GM12872 (cell line): ENCODE data around the gene UGGT2.

Experiments
- TF ChIP-seq, protein P1 (sequence below): IDR thresholded peaks from 3 replicates; pipeline ENCODE4 v1.5.1; 2011; ENCODE audit warnings: low read depth, mild to moderate bottlenecking, low read length, moderate library complexity; ENCODE audit not compliant: insufficient read depth

Gene UGGT2

DNA sequence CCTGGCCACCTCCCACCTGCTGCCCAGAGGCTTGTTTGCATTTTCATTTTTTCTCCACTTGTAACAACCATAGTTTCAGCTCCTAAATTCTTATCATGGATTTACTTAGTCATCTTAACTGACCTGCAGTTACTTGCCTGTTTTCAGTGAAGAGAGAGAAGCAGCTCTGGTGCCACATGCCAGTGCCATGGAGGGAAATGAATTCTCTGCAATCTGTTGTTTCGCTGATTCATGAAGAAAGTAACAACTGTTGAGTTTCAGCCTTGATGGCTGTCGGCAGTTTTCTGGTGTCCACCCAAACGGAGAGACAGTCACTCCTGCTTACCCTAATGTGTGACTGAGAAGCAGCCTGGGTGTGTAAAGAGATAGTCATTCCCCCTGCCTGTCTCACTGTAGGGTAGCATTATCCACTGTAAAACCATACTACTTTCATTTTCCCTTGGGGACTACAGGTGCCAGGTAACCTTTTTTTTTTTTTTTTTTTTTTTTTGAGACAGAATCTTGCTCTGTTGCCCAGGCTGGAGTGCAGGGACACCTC is 260.1 kb downstream of the UGGT2 start:
- TF ChIP-seq, protein P1, sequence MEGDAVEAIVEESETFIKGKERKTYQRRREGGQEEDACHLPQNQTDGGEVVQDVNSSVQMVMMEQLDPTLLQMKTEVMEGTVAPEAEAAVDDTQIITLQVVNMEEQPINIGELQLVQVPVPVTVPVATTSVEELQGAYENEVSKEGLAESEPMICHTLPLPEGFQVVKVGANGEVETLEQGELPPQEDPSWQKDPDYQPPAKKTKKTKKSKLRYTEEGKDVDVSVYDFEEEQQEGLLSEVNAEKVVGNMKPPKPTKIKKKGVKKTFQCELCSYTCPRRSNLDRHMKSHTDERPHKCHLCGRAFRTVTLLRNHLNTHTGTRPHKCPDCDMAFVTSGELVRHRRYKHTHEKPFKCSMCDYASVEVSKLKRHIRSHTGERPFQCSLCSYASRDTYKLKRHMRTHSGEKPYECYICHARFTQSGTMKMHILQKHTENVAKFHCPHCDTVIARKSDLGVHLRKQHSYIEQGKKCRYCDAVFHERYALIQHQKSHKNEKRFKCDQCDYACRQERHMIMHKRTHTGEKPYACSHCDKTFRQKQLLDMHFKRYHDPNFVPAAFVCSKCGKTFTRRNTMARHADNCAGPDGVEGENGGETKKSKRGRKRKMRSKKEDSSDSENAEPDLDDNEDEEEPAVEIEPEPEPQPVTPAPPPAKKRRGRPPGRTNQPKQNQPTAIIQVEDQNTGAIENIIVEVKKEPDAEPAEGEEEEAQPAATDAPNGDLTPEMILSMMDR = no peak

DNA sequence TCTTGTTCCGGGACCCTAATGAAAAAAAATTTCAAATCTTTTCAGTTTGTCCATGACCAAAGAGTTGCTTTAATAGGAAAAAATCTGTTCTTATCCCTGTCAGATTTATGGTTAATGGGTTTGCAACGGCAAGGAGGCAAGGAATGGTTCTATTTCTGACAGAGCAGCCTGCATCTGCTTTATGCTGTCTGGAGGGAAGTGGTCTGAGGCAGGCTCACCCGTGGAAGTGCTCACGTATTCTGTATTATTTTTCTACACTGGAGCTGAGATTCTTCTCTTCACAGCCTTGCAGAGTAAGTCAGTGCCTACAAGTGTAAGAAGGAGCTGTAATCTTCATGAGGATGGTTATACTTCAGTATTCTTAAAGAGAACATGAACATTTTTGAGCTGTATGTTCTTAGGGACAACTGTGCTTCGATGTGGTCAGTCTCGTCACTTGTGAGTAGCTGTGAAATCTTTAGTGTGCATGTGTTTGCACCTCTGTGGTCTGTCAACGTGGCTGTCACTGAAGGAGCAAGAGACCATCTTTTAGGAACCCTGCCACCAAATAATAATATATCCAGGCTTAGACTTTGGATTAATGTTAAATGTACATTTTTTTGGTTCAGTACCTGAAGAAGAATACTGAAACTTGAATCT is 262.0 kb downstream of the UGGT2 start:
- TF ChIP-seq, protein P1 = no peak

DNA sequence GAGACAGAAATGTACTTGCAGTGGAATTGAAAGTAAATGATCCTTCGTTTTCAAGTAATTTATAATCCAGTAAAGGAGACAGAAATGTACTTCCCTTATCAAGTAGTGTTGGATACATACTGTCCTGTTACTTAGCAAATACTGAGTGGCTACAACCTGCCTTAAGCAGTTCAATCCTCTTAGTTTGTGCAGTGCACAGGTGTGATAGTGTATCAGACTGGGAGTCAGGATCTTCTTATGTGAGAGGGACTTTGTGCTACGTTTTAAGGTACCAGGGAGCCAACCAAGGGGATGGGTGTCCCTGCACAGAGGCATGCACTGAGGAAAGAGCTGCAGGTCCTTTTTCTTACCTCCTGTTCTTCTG is 265.1 kb downstream of the UGGT2 start:
- TF ChIP-seq, protein P1 = no peak

DNA sequence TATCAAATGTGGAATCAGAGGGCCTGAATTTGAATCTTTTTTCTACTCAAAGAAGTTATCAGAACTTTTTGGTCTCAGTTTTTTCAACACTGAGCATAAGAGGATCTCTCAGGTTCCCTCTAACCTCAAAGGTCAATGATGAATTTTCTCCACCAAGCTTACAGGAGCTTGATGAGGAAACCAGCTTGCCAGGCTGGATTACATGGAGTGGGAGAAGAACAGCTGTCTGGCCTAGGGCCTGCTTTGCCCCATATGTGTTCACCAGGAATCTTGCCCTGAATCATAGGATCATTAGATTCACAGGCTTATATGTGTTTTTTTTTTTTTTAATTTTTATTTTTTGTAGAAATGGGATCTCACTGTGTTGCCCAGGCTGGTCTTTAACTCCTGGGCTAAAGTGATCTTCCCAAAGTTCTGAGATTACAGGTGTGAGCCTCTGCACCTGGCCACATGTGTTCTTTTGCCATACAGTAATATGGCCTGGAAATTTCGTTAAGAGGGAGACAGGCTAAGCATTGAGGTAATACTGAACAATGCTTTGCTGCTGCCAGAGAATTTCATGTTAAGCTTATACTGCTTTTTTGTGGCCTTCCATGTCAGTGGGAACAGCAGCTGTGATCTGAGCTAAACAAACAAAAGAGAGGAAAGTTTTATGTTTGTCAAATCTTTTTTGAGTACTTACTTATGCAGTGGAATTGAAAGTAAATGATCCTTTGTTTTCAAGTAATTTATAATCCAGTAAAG is 265.7 kb downstream of the UGGT2 start:
- TF ChIP-seq, protein P1 = no peak

DNA sequence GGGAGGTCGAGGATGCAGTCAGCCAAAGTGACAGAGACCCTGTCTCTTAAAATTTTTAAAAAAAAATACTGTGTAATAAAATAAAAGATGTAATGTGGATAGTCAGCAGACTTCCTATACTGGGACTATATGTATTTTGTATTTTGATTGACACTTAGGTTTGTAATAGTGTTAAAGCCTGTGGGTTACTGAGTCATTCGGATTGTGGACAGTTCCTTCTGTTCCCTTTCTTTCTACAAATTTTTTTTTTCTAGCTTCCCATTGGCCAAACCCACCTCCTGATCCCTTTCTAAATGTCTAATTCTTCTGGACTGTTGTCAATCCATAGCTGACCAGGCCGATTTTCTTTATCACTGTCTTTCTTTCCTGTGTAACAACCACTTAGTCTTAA is 268.3 kb downstream of the UGGT2 start:
- TF ChIP-seq, protein P1 = no peak

DNA sequence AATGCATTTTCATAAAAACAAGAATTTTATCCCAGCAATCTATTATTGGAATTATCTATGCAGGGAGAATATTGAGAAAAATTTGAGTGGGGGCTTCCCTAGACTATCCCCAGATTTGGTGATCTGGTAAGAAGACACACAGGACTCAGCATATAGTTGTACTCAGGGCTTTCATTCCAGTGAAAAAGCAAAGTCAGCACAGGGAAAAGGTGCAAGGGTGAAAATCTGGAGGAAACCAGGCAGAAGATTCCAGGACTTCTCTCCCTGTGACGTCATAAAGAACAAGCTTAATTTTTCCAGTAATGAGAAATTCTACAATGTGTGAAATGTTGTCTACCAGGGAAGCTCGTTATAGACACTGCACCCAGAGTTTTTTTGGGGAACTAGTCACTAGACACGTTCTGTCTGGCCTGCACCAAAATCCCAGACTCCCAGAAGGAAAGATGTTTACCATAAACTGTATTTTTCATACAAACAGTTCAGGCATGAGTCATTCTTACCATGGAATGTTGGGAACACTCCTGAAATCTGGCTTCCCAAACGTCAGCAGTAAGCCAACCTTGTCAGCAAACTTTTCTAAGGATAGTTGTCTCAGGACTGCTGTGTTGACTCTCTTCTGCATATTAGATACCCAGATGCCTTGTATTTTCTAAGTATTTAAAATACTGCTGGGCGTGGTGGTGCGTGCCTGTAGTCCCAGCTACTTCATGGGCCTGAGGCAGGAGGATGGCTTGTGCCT is 268.9 kb downstream of the UGGT2 start:
- TF ChIP-seq, protein P1 = no peak

DNA sequence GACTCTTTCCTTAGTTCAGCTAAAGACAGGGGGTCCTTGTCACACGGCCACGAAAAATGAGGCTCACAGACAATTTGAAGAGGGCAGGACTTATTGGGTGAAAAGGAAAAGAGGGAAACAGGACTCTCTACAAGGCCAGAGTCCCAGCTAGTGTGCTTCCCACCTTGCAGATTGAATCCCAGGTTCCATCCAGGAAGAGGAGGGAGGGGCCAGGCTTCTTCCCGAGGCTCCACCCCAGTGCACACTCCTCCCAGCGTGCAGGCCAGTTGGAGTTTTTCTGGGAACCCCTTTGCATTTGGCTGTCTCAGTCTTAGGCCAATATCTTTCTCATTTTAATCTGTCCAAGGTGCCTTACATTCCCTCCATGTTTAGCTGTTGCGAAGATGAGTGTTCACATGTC is 269.5 kb downstream of the UGGT2 start:
- TF ChIP-seq, protein P1 = no peak
